Gastroesophageal sphincter (tissue), 4 donors: ENCODE results near the gene NAV2. TPM values are rescaled to one million over a fixed set of nuclear protein-coding genes. Genes with fewer than 3 reads are reported as not detected.

Experiments
- ATAC-seq: fragments of 150-250 bp; one replicate; pipeline ENCODE4 v1.9.1; 2016; ENCODE audit warnings: mild to moderate bottlenecking, moderate library complexity
- H3K27ac ChIP-seq, 4 donors: fragments of 200-600 bp; sonication (generic) in 3 of 4; 1 replicate in 3 of 4; 2 replicates in 1 of 4; pipeline ENCODE4 v1.5.1; 2016 to 2019
- H3K27me3 ChIP-seq: fragments of 200-600 bp; sonication (generic); one replicate; pipeline ENCODE4 v1.5.1; 2019
- H3K36me3 ChIP-seq, 2 donors: fragments of 200-600 bp; sonication (generic); one replicate each; pipeline ENCODE4 v1.5.1; 2019; ENCODE audit warnings: control low read depth in 1 of 2
- H3K4me1 ChIP-seq, 3 donors: fragments of 200-600 bp; sonication (generic); 1 replicate in 2 of 3; 2 replicates in 1 of 3; pipeline ENCODE4 v1.5.1; 2016 to 2019; ENCODE audit warnings: control low read depth in 2 of 3
- H3K4me3 ChIP-seq, 2 donors: fragments of 200-600 bp; sonication (generic); one replicate each; pipeline ENCODE4 v1.5.1; 2019; ENCODE audit warnings: mild to moderate bottlenecking in 1 of 2, moderate library complexity in 1 of 2
- H3K9me3 ChIP-seq, 3 donors: fragments of 200-600 bp; sonication (generic); one replicate each; pipeline ENCODE4 v1.5.1; 2017 to 2019; ENCODE audit warnings: control low read depth in 2 of 3
- EP300 ChIP-seq: sonication (generic); formaldehyde crosslinking; IDR thresholded peaks from one replicate; pipeline ENCODE4 v1.6.1; 2017; ENCODE audit warnings: antibody characterized with exemption, mild to moderate bottlenecking
- POLR2A ChIP-seq, 2 donors: fragments of 450-650 bp; IDR thresholded peaks; one replicate each; pipeline ENCODE4 v1.6.1; 2017; ENCODE audit warnings: antibody characterized with exemption in 2 of 2, mild to moderate bottlenecking in 2 of 2, moderate library complexity in 1 of 2
- POLR2AphosphoS5 ChIP-seq: sonication (generic); formaldehyde crosslinking; IDR thresholded peaks from one replicate; pipeline ENCODE4 v1.6.1; 2017; ENCODE audit warnings: antibody characterized with exemption
- WGBS, 2 donors: methylation state at CpG; one replicate each; pipeline ENCODE4 v1.1.5; 2018; ENCODE audit warnings: low coverage in 1 of 2; 5-methylcytosine and 5-hydroxymethylcytosine counted together
- total RNA-seq, 4 donors: library from RNA; depleted of rRNA; stranded (reverse); fragments of >200 nt; gene quantifications; one replicate each; pipeline ENCODE4 v1.1.0, GENCODE V29; 2016
- TF ChIP-seq, protein P1 (sequence below), 4 experiments: fragments of 200-600 bp in 2 of 4; fragments of 450-650 bp in 2 of 4; sonication (generic) in 1 of 4; IDR thresholded peaks; one replicate each; pipeline ENCODE4 v1.5.1; 2017 to 2019; ENCODE audit warnings: antibody characterized with exemption in 4 of 4, mild to moderate bottlenecking in 2 of 4, moderate library complexity in 2 of 4

The NAV2 gene
- total RNA-seq, 4 donors from 2014 or later, result 19.5 to 57.1 (median 43.4) TPM

DNA sequence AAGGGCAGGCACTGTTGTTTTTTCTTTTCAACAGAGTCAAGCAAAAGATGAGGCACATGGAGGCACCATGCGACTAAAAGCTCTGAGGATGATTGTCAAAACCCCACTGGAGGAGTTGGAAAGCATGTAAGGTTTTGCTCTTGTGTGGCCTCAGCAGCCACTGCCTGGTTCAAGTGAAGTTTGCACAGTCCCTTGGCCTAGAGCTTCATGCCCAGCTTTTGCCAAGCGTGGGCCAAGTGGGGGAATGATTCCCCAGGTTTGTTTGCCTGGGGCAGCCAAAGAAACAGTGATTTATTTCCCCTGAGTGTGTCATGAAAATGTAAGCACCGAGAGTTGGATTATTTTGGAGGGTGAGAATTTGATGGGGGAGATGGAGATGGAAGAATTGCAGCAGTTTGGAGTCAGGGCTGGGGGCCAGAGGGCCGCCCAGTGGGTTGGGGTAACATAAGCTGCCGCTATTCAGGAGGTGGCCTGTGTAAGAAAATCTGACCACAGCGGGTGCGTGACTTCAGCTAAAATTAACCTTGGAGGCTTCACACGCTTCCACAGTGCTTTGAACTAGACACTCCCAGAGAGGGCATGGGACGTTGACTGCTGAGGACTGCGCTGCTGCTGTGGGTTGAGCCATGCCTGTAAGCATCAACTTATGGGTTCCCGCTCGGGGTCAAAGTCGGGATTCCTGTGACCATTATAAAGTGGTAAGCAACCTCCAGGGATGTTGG is 100.7 kb downstream of the NAV2 start:
- peaks cover 4 to 79% (median 10%) of the 10 kb centered on the region in 3 donors for H3K4me1 ChIP-seq

DNA sequence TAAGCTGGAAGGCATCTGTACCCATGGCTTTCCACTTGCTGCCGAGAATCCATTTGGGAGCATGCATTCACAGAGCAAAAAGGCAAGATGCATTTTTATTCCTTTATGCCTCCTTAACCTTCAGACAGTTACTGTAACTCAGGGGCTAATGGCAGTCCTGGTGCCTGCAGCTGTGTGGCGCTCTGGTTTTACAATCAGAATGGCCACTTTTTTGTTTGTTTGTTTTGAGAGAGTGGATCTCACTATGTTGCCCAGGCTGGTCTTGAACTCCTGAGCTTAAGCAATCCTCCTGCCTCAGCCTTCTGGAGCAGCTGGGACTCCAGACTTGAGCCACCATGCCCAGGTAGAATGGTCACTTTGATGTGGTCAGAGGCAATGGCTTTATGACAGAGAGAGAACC is 101.8 kb downstream of the NAV2 start:
- H3K36me3 ChIP-seq, result no peaks in the 10 kb centered on the region
- WGBS, 2 donors, result no CpG with 5 or more reads among the region's 2 CpGs
- no peak for TF ChIP-seq POLR2A (IDR thresholded peaks at IDR 0.05)
- TF ChIP-seq EP300, result no peak
- TF ChIP-seq, protein P1, sequence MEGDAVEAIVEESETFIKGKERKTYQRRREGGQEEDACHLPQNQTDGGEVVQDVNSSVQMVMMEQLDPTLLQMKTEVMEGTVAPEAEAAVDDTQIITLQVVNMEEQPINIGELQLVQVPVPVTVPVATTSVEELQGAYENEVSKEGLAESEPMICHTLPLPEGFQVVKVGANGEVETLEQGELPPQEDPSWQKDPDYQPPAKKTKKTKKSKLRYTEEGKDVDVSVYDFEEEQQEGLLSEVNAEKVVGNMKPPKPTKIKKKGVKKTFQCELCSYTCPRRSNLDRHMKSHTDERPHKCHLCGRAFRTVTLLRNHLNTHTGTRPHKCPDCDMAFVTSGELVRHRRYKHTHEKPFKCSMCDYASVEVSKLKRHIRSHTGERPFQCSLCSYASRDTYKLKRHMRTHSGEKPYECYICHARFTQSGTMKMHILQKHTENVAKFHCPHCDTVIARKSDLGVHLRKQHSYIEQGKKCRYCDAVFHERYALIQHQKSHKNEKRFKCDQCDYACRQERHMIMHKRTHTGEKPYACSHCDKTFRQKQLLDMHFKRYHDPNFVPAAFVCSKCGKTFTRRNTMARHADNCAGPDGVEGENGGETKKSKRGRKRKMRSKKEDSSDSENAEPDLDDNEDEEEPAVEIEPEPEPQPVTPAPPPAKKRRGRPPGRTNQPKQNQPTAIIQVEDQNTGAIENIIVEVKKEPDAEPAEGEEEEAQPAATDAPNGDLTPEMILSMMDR (IDR thresholded peaks at IDR 0.05), result no peak
- TF ChIP-seq POLR2AphosphoS5, result no peak
- H3K4me1 ChIP-seq, result peaks cover 4 to 82% (median 10%) of the 10 kb centered on the region in 3 donors
- no peak overlapping the region for H3K4me3 ChIP-seq
- H3K9me3 ChIP-seq, result no peaks in the 10 kb centered on the region
- H3K27ac ChIP-seq, result no peak overlapping the region
- ATAC-seq, result no peak
- no peaks in the 10 kb centered on the region for H3K27me3 ChIP-seq

More for the DNA sequence above, 100.7 kb downstream of the NAV2 start:
- 45 to 60% methylated on average over 7 to 9 of the region's 13 CpGs for WGBS, 2 donors
- H3K27me3 ChIP-seq, result no peaks in the 10 kb centered on the region
- H3K36me3 ChIP-seq, result no peaks in the 10 kb centered on the region
- peak overlapping the region in 1 of 4 donors; percentile 55 for H3K27ac ChIP-seq
- no peak for ATAC-seq
- TF ChIP-seq POLR2A (IDR thresholded peaks at IDR 0.05), result no peak
- peak; percentile 36 for TF ChIP-seq POLR2AphosphoS5
- TF ChIP-seq, protein P1 (IDR thresholded peaks at IDR 0.05), result no peak
- H3K9me3 ChIP-seq, result no peaks in the 10 kb centered on the region
- no peak overlapping the region for H3K4me3 ChIP-seq

DNA sequence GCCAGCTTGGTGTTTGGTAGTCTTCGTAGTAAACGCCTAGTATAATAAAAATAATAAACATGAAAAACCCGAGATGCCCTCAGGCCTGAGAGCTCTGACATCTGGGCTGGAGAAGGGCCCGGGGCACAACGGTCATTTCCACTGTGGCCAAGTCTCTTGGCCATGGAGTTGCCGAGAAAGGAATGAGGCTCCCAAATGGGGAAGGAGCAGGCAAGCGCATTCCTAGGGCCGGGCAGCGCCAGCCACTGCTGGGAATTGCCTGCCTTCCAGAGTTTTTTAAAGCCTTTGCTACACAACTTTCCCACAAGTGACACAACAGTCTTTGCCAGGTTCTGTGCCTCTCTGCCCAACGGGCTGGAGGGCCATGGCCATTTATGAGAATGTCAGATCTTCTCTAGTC is 103.4 kb downstream of the NAV2 start:
- TF ChIP-seq POLR2AphosphoS5 (peak; percentile 77), EP300 (no peak)
- Histone ChIP-seq H3K4me1 (peaks cover 4 to 82% (median 10%) of the 10 kb centered on the region in 3 donors), H3K27me3 (no peaks in the 10 kb centered on the region), H3K9me3 (no peaks in the 10 kb centered on the region), H3K4me3 (no peak overlapping the region), H3K27ac (peak overlapping the region in 1 of 4 donors; percentile 45), H3K36me3 (no peaks in the 10 kb centered on the region)
- ATAC-seq, result no peak
- WGBS, 2 donors, result 48 to 78% methylated on average over 3 to 9 of the region's 10 CpGs

DNA sequence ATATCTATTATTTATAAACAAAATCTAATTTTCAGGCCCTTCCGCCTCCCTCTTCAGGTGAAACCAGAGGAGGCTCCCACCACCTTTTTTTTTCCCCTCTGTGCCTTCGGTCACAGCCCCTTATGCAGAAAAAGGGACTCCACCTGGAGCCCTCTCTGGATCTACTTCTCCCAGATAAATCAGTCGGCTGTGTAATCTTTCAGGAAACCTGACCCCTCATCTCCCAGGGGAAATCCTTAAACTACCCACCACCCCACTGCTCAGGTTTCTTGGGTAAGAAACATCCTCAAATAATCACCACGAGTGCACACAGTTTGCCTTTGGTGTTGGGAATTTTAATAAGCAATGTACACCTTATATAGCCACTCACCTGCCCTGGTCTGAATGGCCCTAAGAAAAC is 104.2 kb downstream of the NAV2 start:
- no peak for ATAC-seq
- Histone ChIP-seq H3K27me3 (no peaks in the 10 kb centered on the region), H3K4me1 (peaks cover 4 to 80% (median 10%) of the 10 kb centered on the region in 3 donors), H3K36me3 (no peaks in the 10 kb centered on the region), H3K27ac (no peak overlapping the region), H3K4me3 (no peak overlapping the region), H3K9me3 (no peaks in the 10 kb centered on the region)
- 27 to 33% methylated on average over 3 to 4 of the region's 4 CpGs for WGBS, 2 donors
- no peak for TF ChIP-seq EP300
- no peak for TF ChIP-seq POLR2A (IDR thresholded peaks at IDR 0.05)
- TF ChIP-seq POLR2AphosphoS5, result no peak
- TF ChIP-seq, protein P1 (IDR thresholded peaks at IDR 0.05), result no peak

DNA sequence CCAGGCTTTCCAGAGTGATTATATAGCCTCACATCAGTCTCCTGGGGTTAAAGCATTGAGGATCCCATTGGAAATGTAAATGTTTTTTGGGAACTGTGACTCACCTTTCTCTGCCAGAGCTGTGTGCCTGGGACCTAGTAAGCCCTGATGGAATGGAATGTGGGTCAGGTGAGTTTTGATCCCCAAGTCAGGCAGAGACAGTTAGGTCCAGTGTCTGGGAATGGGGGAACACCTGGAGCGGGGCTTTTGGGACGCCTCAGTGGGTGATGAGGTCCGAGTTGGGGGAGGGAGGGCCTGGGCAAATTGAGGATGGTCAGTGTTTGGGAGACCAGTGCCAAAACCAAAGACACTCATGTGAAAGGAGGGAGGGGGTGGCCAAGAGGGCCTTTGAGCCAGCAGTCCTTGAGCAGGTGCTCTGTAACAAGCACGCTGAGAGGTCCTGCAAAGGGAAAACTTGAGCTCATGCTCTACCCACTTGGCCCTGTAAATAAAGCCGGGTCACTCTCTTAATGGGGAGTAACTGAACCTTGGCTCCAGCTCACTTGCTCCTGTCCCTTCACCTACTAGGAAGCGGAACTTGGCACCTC is 104.7 kb downstream of the NAV2 start:
- TF ChIP-seq, protein P1 (IDR thresholded peaks at IDR 0.05), result no peak
- TF ChIP-seq EP300, result no peak
- TF ChIP-seq POLR2AphosphoS5, result no peak
- no peak for TF ChIP-seq POLR2A (IDR thresholded peaks at IDR 0.05)
- Histone ChIP-seq H3K9me3 (no peaks in the 10 kb centered on the region), H3K36me3 (no peaks in the 10 kb centered on the region), H3K27me3 (no peaks in the 10 kb centered on the region), H3K4me1 (peaks cover 4 to 80% (median 8%) of the 10 kb centered on the region in 3 donors), H3K27ac (no peak overlapping the region), H3K4me3 (no peak overlapping the region)
- WGBS, 2 donors, result 82 to 84% methylated on average over 4 to 6 of the region's 6 CpGs
- ATAC-seq, result no peak
